Measurements from ENCODE around the gene HOXD3. TPM values are rescaled to one million over a fixed set of nuclear protein-coding genes. Genes with fewer than 3 reads are reported as not detected.

Gene HOXD3
- total RNA-seq, 4 donors from 2014 or later, result 0.40 to 2.9 (median 1.5) TPM; not detected in 1

DNA sequence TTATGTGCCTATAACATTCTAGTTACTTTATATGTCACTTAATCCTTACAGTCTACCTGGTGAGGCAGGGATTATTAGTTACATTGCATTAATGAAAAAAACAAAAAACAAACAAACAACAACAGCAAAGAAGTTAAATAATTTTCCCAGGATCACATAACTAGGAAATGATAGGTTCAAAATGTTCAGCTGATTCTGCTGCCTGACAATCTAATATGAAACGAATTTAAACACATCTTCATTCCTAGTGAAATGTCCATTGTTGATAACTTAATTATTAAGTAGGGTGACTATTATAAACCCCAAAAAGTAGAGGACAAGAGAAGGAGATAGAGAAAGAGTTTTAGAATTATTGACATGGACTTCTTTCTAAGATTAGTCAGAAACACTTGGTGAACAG is 54.0 kb downstream of the HOXD3 start:
- no peaks in the 10 kb centered on the region for H3K4me1 ChIP-seq
- H3K4me3 ChIP-seq, result no peak overlapping the region
- no peak overlapping the region for H3K27ac ChIP-seq
- no peaks in the 10 kb centered on the region for H3K36me3 ChIP-seq
- TF ChIP-seq, protein P1, sequence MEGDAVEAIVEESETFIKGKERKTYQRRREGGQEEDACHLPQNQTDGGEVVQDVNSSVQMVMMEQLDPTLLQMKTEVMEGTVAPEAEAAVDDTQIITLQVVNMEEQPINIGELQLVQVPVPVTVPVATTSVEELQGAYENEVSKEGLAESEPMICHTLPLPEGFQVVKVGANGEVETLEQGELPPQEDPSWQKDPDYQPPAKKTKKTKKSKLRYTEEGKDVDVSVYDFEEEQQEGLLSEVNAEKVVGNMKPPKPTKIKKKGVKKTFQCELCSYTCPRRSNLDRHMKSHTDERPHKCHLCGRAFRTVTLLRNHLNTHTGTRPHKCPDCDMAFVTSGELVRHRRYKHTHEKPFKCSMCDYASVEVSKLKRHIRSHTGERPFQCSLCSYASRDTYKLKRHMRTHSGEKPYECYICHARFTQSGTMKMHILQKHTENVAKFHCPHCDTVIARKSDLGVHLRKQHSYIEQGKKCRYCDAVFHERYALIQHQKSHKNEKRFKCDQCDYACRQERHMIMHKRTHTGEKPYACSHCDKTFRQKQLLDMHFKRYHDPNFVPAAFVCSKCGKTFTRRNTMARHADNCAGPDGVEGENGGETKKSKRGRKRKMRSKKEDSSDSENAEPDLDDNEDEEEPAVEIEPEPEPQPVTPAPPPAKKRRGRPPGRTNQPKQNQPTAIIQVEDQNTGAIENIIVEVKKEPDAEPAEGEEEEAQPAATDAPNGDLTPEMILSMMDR (IDR thresholded peaks at IDR 0.05), result no peak
- no peak for TF ChIP-seq POLR2A (IDR thresholded peaks at IDR 0.05)
- intact Hi-C loops (cut with DNase I), result no loop called here
- peaks cover 0 to 24% (median 0%) of the 10 kb centered on the region in 4 donors for H3K27me3 ChIP-seq
- no peak for DNase-seq
- 30 to 65% methylated on average over 1 of the region's 1 CpG for WGBS, 2 donors
- no peaks in the 10 kb centered on the region for H3K9me3 ChIP-seq

DNA sequence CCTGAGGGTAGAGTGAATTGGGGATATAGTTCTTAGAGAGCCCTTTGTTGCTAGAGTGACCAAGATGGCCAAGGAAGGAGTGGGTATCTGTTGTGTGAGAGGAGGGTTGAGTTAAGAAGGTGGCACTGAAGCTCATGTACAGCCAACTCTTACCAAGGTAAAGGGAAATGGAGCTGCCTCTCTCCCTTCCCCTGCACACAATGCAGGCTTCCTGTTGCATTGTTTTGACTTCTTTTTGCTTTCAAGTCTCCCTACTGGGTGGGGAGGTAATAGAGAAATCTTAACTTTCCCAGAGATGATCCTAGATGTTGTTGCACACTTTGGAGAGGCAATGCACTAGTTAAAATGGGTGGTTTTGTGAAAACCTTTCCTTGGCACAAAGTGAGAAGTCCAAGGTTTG is 55.2 kb downstream of the HOXD3 start:
- Histone ChIP-seq H3K9me3 (no peaks in the 10 kb centered on the region), H3K27me3 (peaks cover 0 to 24% (median 0%) of the 10 kb centered on the region in 4 donors), H3K27ac (no peak overlapping the region), H3K4me3 (no peak overlapping the region), H3K4me1 (no peaks in the 10 kb centered on the region), H3K36me3 (no peaks in the 10 kb centered on the region)
- TF ChIP-seq POLR2A (IDR thresholded peaks at IDR 0.05), result no peak
- TF ChIP-seq, protein P1 (IDR thresholded peaks at IDR 0.05), result no peak
- DNase-seq, result no peak
- intact Hi-C loops (cut with DNase I), result no loop called here

DNA sequence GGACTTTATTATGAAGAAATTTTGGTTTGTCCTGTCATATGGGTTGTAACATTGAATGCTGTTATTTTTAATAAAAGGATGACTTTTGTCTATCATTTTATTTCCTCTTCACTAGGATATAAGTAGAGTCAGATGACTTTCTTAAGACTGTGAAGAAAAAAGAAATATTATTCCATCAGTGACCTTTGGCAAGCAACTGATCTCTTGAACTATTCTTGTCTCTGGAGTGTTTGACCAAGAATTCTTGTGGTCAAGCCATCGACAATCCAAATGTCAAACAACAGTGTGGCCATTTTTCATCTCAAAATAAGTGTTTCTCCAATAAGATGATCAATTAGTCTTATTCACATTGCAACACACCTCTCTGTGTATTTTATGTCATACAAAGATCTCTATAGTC is 56.3 kb downstream of the HOXD3 start:
- H3K27me3 ChIP-seq, result peaks cover 0 to 16% (median 0%) of the 10 kb centered on the region in 4 donors
- H3K36me3 ChIP-seq, result no peaks in the 10 kb centered on the region
- 21 to 32% methylated on average over 1 of the region's 1 CpG for WGBS, 2 donors
- no peak overlapping the region for H3K27ac ChIP-seq
- no peaks in the 10 kb centered on the region for H3K4me1 ChIP-seq
- intact Hi-C loops (cut with DNase I), result no loop called here
- H3K4me3 ChIP-seq, result no peak overlapping the region
- DNase-seq, result no peak
- TF ChIP-seq POLR2A (IDR thresholded peaks at IDR 0.05), result no peak
- TF ChIP-seq, protein P1 (IDR thresholded peaks at IDR 0.05), result no peak
- no peaks in the 10 kb centered on the region for H3K9me3 ChIP-seq

Small RNA genes within 50 kb of the gene (small RNA-seq; reads per million reads assigned to genes)
- 36,535 to 78,181 (median 46,507) reads per million in 4 donors for gene MIR10B

Other genes starting within 250 kb of the HOXD3 start
- gene LNPK, start 155.0 kb upstream of the HOXD3 start, total RNA-seq, result 10 to 100 TPM; 16.3 to 23.5 (median 19.6) TPM
- gene EVX2, start 73.3 kb upstream of the HOXD3 start, total RNA-seq, result not detected
- not detected for gene HOXD13, start 64.6 kb upstream of the HOXD3 start, total RNA-seq
- gene HOXD12, start 57.5 kb upstream of the HOXD3 start, total RNA-seq, result not detected
- not detected for gene HOXD11, start 50.0 kb upstream of the HOXD3 start, total RNA-seq
- gene HOXD10, start 40.5 kb upstream of the HOXD3 start, total RNA-seq, result under 1 TPM in 2 of 4 donors, not detected in 2; 0.22 to 0.38 TPM
- gene HOXD9, start 34.6 kb upstream of the HOXD3 start, total RNA-seq, result 1 to 10 TPM in 1 of 4 donors, under 1 TPM in 1, not detected in 2; 0.61 to 3.4 TPM
- gene HOXD8, start 27.6 kb upstream of the HOXD3 start, total RNA-seq, result 1 to 10 TPM in 3 of 4 donors, not detected in 1; 1.2 to 4.6 (median 1.2) TPM
- gene HOXD4, start 5.8 kb upstream of the HOXD3 start, total RNA-seq, result 1 to 10 TPM in 1 of 4 donors, under 1 TPM in 1, not detected in 2; 0.31 to 2.5 TPM
- gene HOXD1, start 31.4 kb downstream of the HOXD3 start, total RNA-seq, result under 1 TPM in 1 of 4 donors, not detected in 3; 0.19 TPM
- 10 to 100 TPM; 28.4 to 43.5 (median 36.6) TPM for gene MTX2, start 112.1 kb downstream of the HOXD3 start, total RNA-seq

All from esophagus squamous epithelium (tissue), 5 donors.